ENCODE measurements around the gene NAGS. TPM values are rescaled to one million over a fixed set of nuclear protein-coding genes. Genes with fewer than 3 reads are reported as not detected.
"Not testable (repeated sequence)": the region's sequence is repeated elsewhere in the genome, so short reads cannot be mapped to it uniquely, and the experiment has no call there.

The NAGS gene
- total RNA-seq, 2 experiments from 2014 or later, result 0.68 to 0.78 TPM

- Mint-ChIP-seq H3K4me3 (no peak overlapping the region), H3K4me1 (ENCODE audit: low read depth) (peaks cover 14% of the 10 kb centered on the region), H3K36me3 (ENCODE audit: low read depth) (no peaks in the 10 kb centered on the region), H3K9me3 (ENCODE audit: insufficient read depth) (no peaks in the 10 kb centered on the region), H3K27ac (no peak overlapping the region), H3K27me3 (ENCODE audit: low read depth) (peaks cover 52% of the 10 kb centered on the region)
- ChIA-PET CTCF (interaction anchor here (1.0 to 1.7 kb wide), 3 partner anchors 10 to 57 kb away, joined by 3 read pairs; no protein-coding TSS in a partner anchor), POLR2A (no interaction called here)
- DNase-seq (no peak), ATAC-seq (no peak)
Observed at GRCh38 chr17:43984521-43984920, 19.9 kb upstream of the NAGS start.

GRCh38 chr17:43986225-43986981 is 18.0 kb upstream of the NAGS start:
- Mint-ChIP-seq H3K4me1 (ENCODE audit: low read depth) (peaks cover 14% of the 10 kb centered on the region), H3K4me3 (no peak overlapping the region), H3K36me3 (ENCODE audit: low read depth) (no peaks in the 10 kb centered on the region), H3K27ac (no peak overlapping the region), H3K27me3 (ENCODE audit: low read depth) (peaks cover 44% of the 10 kb centered on the region), H3K9me3 (ENCODE audit: insufficient read depth) (no peaks in the 10 kb centered on the region)
- POLR2A ChIA-PET, result interaction anchor here (0.6 kb wide), 1 partner anchor 42 kb away, joined by 3 read pairs; no protein-coding TSS in a partner anchor
- CTCF ChIA-PET, result interaction anchor here (2.8 kb wide), 1 partner anchor 42 kb away, joined by 12 read pairs; no protein-coding TSS in a partner anchor
- ATAC-seq, result no peak
- DNase-seq, result no peak

GRCh38 chr17:43987131-43988021 is 17.0 kb upstream of the NAGS start:
- POLR2A ChIA-PET, result no interaction called here
- H3K27ac Mint-ChIP-seq, result no peak overlapping the region
- DNase-seq, result no peak
- no peaks in the 10 kb centered on the region for H3K9me3 Mint-ChIP-seq (ENCODE audit: insufficient read depth)
- H3K4me1 Mint-ChIP-seq (ENCODE audit: low read depth), result peaks cover 14% of the 10 kb centered on the region
- CTCF ChIA-PET, result interaction anchor here (0.8 to 2.8 kb wide), 2 partner anchors 8 to 43 kb away, joined by 3 to 12 read pairs; no protein-coding TSS in a partner anchor
- H3K36me3 Mint-ChIP-seq (ENCODE audit: low read depth), result no peaks in the 10 kb centered on the region
- H3K4me3 Mint-ChIP-seq, result no peak overlapping the region
- no peak for ATAC-seq
- peaks cover 39% of the 10 kb centered on the region for H3K27me3 Mint-ChIP-seq (ENCODE audit: low read depth)

- CTCF ChIA-PET, result interaction anchor here (0.5 to 2.8 kb wide), 2 partner anchors 44 to 273 kb away, joined by 3 to 12 read pairs; no protein-coding TSS in a partner anchor
- Mint-ChIP-seq H3K27me3 (ENCODE audit: low read depth) (peaks cover 31% of the 10 kb centered on the region), H3K4me1 (ENCODE audit: low read depth) (peaks cover 11% of the 10 kb centered on the region), H3K36me3 (ENCODE audit: low read depth) (no peaks in the 10 kb centered on the region), H3K27ac (no peak overlapping the region), H3K4me3 (no peak overlapping the region), H3K9me3 (ENCODE audit: insufficient read depth) (no peaks in the 10 kb centered on the region)
- no peak for ATAC-seq
- POLR2A ChIA-PET, result no interaction called here
- no peak for DNase-seq
Observed at GRCh38 chr17:43988301-43988700, 16.1 kb upstream of the NAGS start.

GRCh38 chr17:43992641-43993040 is 11.8 kb upstream of the NAGS start:
- H3K4me3 Mint-ChIP-seq, result no peak overlapping the region
- no peak overlapping the region for H3K27ac Mint-ChIP-seq
- POLR2A ChIA-PET, result no interaction called here
- CTCF ChIA-PET, result interaction anchor here (4.3 kb wide), 1 partner anchor 49 kb away, joined by 42 read pairs; the partner anchor contains the start of gene PPY
- peaks cover 30% of the 10 kb centered on the region for H3K27me3 Mint-ChIP-seq (ENCODE audit: low read depth)
- no peaks in the 10 kb centered on the region for H3K4me1 Mint-ChIP-seq (ENCODE audit: low read depth)
- H3K9me3 Mint-ChIP-seq (ENCODE audit: insufficient read depth), result no peaks in the 10 kb centered on the region
- DNase-seq (no peak), ATAC-seq (no peak)
- no peaks in the 10 kb centered on the region for H3K36me3 Mint-ChIP-seq (ENCODE audit: low read depth)

- POLR2A ChIA-PET, result interaction anchor here (1.3 kb wide), 1 partner anchor 77 kb away, joined by 3 read pairs; no protein-coding TSS in a partner anchor
- Mint-ChIP-seq H3K4me1 (ENCODE audit: low read depth) (no peaks in the 10 kb centered on the region), H3K9me3 (ENCODE audit: insufficient read depth) (no peaks in the 10 kb centered on the region), H3K27ac (no peak overlapping the region), H3K27me3 (ENCODE audit: low read depth) (peaks cover 34% of the 10 kb centered on the region), H3K4me3 (no peak overlapping the region), H3K36me3 (ENCODE audit: low read depth) (no peaks in the 10 kb centered on the region)
- ATAC-seq (peak; percentile 91), DNase-seq (peak; percentile 72)
- CTCF ChIA-PET, result interaction anchor here (0.6 to 4.3 kb wide), 11 partner anchors 9 to 122 kb away, joined by 3 to 42 read pairs (median 3); partner anchors contain the start of genes PPY and TMEM101
Observed at GRCh38 chr17:43994272-43995149, 9.9 kb upstream of the NAGS start.

- no peak overlapping the region for H3K27ac Mint-ChIP-seq
- ATAC-seq (no peak), DNase-seq (no peak)
- ChIA-PET POLR2A (interaction anchor here (0.6 kb wide), 1 partner anchor 1254 kb away, joined by 3 read pairs; no protein-coding TSS in a partner anchor), CTCF (interaction anchor here (1.1 to 4.3 kb wide), 6 partner anchors 8 to 96 kb away, joined by 3 to 42 read pairs (median 3); partner anchors contain the start of gene PPY)
- no peaks in the 10 kb centered on the region for H3K4me1 Mint-ChIP-seq (ENCODE audit: low read depth)
- H3K4me3 Mint-ChIP-seq, result no peak overlapping the region
- peaks cover 34% of the 10 kb centered on the region for H3K27me3 Mint-ChIP-seq (ENCODE audit: low read depth)
- H3K9me3 Mint-ChIP-seq (ENCODE audit: insufficient read depth), result no peaks in the 10 kb centered on the region
- no peaks in the 10 kb centered on the region for H3K36me3 Mint-ChIP-seq (ENCODE audit: low read depth)
Observed at GRCh38 chr17:43995150-43995471, 9.3 kb upstream of the NAGS start.

- H3K4me1 Mint-ChIP-seq (ENCODE audit: low read depth); POLR2A ChIA-PET; H3K9me3 Mint-ChIP-seq (ENCODE audit: insufficient read depth); H3K36me3 Mint-ChIP-seq (ENCODE audit: low read depth); DNase-seq; ATAC-seq; H3K4me3 Mint-ChIP-seq; H3K27ac Mint-ChIP-seq: not testable (repeated sequence)
- CTCF ChIA-PET, result interaction anchor here (0.7 to 2.5 kb wide), 4 partner anchors 54 to 153 kb away, joined by 3 to 17 read pairs (median 6); partner anchors contain the start of gene PPY
- H3K27me3 Mint-ChIP-seq (ENCODE audit: low read depth), result peaks cover 35% of the 10 kb centered on the region
Observed at GRCh38 chr17:43997180-43997579, 7.2 kb upstream of the NAGS start.

- no peak overlapping the region for H3K27ac Mint-ChIP-seq
- H3K4me1 Mint-ChIP-seq (ENCODE audit: low read depth), result peaks cover 2% of the 10 kb centered on the region
- ChIA-PET CTCF (interaction anchor here (1.2 to 2.5 kb wide), 3 partner anchors 55 to 88 kb away, joined by 3 to 17 read pairs (median 7); partner anchors contain the start of gene PPY), POLR2A (no interaction called here)
- H3K36me3 Mint-ChIP-seq (ENCODE audit: low read depth), result no peaks in the 10 kb centered on the region
- no peak for DNase-seq
- peaks cover 35% of the 10 kb centered on the region for H3K27me3 Mint-ChIP-seq (ENCODE audit: low read depth)
- H3K9me3 Mint-ChIP-seq (ENCODE audit: insufficient read depth), result no peaks in the 10 kb centered on the region
- H3K4me3 Mint-ChIP-seq, result no peak overlapping the region
- no peak for ATAC-seq
Observed at GRCh38 chr17:43998552-43998951, 5.9 kb upstream of the NAGS start.

- Mint-ChIP-seq H3K9me3 (ENCODE audit: insufficient read depth) (no peaks in the 10 kb centered on the region), H3K27ac (no peak overlapping the region), H3K4me1 (ENCODE audit: low read depth) (peaks cover 2% of the 10 kb centered on the region), H3K4me3 (no peak overlapping the region), H3K27me3 (ENCODE audit: low read depth) (peaks cover 33% of the 10 kb centered on the region), H3K36me3 (ENCODE audit: low read depth) (no peaks in the 10 kb centered on the region)
- CTCF ChIA-PET, result interaction anchor here (2.5 kb wide), 2 partner anchors 56 to 81 kb away, joined by 7 to 17 read pairs; partner anchors contain the start of gene PPY
- ATAC-seq (no peak), DNase-seq (no peak)
- POLR2A ChIA-PET, result no interaction called here
Observed at GRCh38 chr17:43999024-43999423, 5.4 kb upstream of the NAGS start.

Measured in activated CD8-positive, alpha-beta T cell treated with anti-CD3 and anti-CD28 coated beads, Interleukin-2, amount 10 ng/mL, durations not matched to agents 7 days and 5 days (primary cell).